HepG2 (cell line): Measurements from ENCODE around the gene GSTM2. TPM values are rescaled to one million over a fixed set of nuclear protein-coding genes. Genes with fewer than 3 reads are reported as not detected.

ENCODE experiments used
- CCAR2 ChIP-seq: fragments of 200-400 bp; formaldehyde crosslinking; optimal IDR thresholded peaks from 2 replicates; pipeline ENCODE3; 2018; ENCODE audit warnings: low read depth, mild to moderate bottlenecking, low read length, moderate library complexity
- HDAC2 ChIP-seq: sonication (generic); formaldehyde crosslinking; IDR thresholded peaks from 2 replicates; pipeline ENCODE4 v1.4.0; 2020; ENCODE audit warnings: missing genetic modification reagents
- HIVEP1 ChIP-seq: sonication (generic); formaldehyde crosslinking; IDR thresholded peaks from 2 replicates; pipeline ENCODE4 v1.4.0; 2020; ENCODE audit warnings: mild to moderate bottlenecking, missing genetic modification reagents
- IRF1 ChIP-seq: sonication (generic); formaldehyde crosslinking; IDR thresholded peaks from 2 replicates; pipeline ENCODE4 v1.4.0; 2020; ENCODE audit warnings: low read depth, mild to moderate bottlenecking, missing genetic modification reagents
- IRF9 ChIP-seq: sonication (generic); formaldehyde crosslinking; IDR thresholded peaks from 2 replicates; pipeline ENCODE4 v1.8.0; 2022; ENCODE audit warnings: missing genetic modification reagents, mild to moderate bottlenecking, borderline replicate concordance
- MAZ ChIP-seq, 2 experiments: sonication (generic) in 1 of 2; formaldehyde crosslinking in 1 of 2; IDR thresholded peaks; 2 replicates each; pipeline versions ENCODE4 v1.5.0 to v1.6.1; 2012 to 2020; ENCODE audit warnings: low read depth in 2 of 2, mild to moderate bottlenecking in 2 of 2, borderline replicate concordance in 1 of 2, improper control_type of control experiment in 1 of 2, low read length in 1 of 2, missing genetic modification reagents in 1 of 2, moderate library complexity in 1 of 2
- ONECUT2 ChIP-seq: sonication (generic); formaldehyde crosslinking; IDR thresholded peaks from 2 replicates; pipeline ENCODE4 v1.4.0; 2020; ENCODE audit warnings: missing genetic modification reagents
- POGK ChIP-seq: sonication (generic); formaldehyde crosslinking; conservative IDR thresholded peaks from 2 replicates; pipeline ENCODE4 v1.8.0; 2022; ENCODE audit warnings: mild to moderate bottlenecking, moderate library complexity, missing genetic modification reagents
- POLR2A ChIP-seq, 2 experiments: IDR thresholded peaks; 2 replicates each; pipeline ENCODE4 v1.6.1; 2011; ENCODE audit warnings: low read depth in 2 of 2, low read length in 2 of 2, mild to moderate bottlenecking in 1 of 2, moderate library complexity in 1 of 2; ENCODE audit not compliant: insufficient read depth in 1 of 2
- RXRA ChIP-seq: sonication (generic); formaldehyde crosslinking; IDR thresholded peaks from 2 replicates; pipeline ENCODE4 v1.5.1; 2020; ENCODE audit warnings: missing genetic modification reagents
- ZMYM2 ChIP-seq: sonication (generic); formaldehyde crosslinking; IDR thresholded peaks from 2 replicates; pipeline ENCODE4 v1.8.0; 2022; ENCODE audit warnings: mild to moderate bottlenecking, missing genetic modification reagents
- ZNF17 ChIP-seq: sonication (generic); formaldehyde crosslinking; IDR thresholded peaks from 2 replicates; pipeline ENCODE4 v1.5.0; 2020; ENCODE audit warnings: mild to moderate bottlenecking, missing genetic modification reagents
- ZNF746 ChIP-seq: sonication (generic); formaldehyde crosslinking; IDR thresholded peaks from 2 replicates; pipeline ENCODE4 v1.8.0; 2022; ENCODE audit warnings: mild to moderate bottlenecking, missing genetic modification reagents
- polyA plus RNA-seq, 8 experiments: library from polyadenylated mRNA; depleted of rRNA in 3 of 8; stranded (reverse) in 7 of 8; unstranded in 1 of 8; fragments of >200 nt; fragmentation: Illumina TruSeq in 4 of 8; extraction: Trizol in 4 of 8; gene quantifications; 2 replicates each; pipeline versions ENCODE4 v1.2.1 to v1.2.3, GENCODE V29; 2011 to 2016; ENCODE audit warnings: low read depth in 4 of 8, missing spikeins in 1 of 8, mixed read lengths in 1 of 8; ENCODE audit not compliant: insufficient read depth in 1 of 8
- total RNA-seq, 5 experiments: library from RNA; depleted of rRNA; stranded (reverse); fragments of >200 nt; fragmentation: Illumina TruSeq; extraction: Trizol; gene quantifications; 2 replicates each; pipeline ENCODE4 v1.2.3, GENCODE V29; 2016; ENCODE audit warnings: low read depth in 1 of 5
- TF ChIP-seq, protein P1 (sequence below): sonication (generic); formaldehyde crosslinking; IDR thresholded peaks from 2 replicates; pipeline ENCODE4 v1.4.0; 2020; ENCODE audit warnings: mild to moderate bottlenecking, missing genetic modification reagents
- TF ChIP-seq, protein P2 (sequence below): sonication (generic); formaldehyde crosslinking; IDR thresholded peaks from 2 replicates; pipeline ENCODE4 v1.5.0; 2020; ENCODE audit warnings: mild to moderate bottlenecking, missing genetic modification reagents, moderate library complexity

GSTM2 gene
- total and polyA plus RNA-seq, 2 of the 13 experiments (the other 11 are each of a cell fraction or from before 2014, with no cell fraction given) = 7.0 to 15.0 TPM

- TF ChIP-seq, protein P1, sequence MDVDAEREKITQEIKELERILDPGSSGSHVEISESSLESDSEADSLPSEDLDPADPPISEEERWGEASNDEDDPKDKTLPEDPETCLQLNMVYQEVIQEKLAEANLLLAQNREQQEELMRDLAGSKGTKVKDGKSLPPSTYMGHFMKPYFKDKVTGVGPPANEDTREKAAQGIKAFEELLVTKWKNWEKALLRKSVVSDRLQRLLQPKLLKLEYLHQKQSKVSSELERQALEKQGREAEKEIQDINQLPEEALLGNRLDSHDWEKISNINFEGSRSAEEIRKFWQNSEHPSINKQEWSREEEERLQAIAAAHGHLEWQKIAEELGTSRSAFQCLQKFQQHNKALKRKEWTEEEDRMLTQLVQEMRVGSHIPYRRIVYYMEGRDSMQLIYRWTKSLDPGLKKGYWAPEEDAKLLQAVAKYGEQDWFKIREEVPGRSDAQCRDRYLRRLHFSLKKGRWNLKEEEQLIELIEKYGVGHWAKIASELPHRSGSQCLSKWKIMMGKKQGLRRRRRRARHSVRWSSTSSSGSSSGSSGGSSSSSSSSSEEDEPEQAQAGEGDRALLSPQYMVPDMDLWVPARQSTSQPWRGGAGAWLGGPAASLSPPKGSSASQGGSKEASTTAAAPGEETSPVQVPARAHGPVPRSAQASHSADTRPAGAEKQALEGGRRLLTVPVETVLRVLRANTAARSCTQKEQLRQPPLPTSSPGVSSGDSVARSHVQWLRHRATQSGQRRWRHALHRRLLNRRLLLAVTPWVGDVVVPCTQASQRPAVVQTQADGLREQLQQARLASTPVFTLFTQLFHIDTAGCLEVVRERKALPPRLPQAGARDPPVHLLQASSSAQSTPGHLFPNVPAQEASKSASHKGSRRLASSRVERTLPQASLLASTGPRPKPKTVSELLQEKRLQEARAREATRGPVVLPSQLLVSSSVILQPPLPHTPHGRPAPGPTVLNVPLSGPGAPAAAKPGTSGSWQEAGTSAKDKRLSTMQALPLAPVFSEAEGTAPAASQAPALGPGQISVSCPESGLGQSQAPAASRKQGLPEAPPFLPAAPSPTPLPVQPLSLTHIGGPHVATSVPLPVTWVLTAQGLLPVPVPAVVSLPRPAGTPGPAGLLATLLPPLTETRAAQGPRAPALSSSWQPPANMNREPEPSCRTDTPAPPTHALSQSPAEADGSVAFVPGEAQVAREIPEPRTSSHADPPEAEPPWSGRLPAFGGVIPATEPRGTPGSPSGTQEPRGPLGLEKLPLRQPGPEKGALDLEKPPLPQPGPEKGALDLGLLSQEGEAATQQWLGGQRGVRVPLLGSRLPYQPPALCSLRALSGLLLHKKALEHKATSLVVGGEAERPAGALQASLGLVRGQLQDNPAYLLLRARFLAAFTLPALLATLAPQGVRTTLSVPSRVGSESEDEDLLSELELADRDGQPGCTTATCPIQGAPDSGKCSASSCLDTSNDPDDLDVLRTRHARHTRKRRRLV (CRISPR knock-in tag) = no peak
- TF ChIP-seq HDAC2 (CRISPR knock-in tag) (0 out of 2 replicates have a peak, but pooled peaks have one; percentile 36), POGK (CRISPR knock-in tag) (0 out of 2 replicates have a peak, but pooled peaks have one; percentile 38), HIVEP1 (CRISPR knock-in tag) (0 out of 2 replicates have a peak, but pooled peaks have one; percentile 36), POLR2A (IDR thresholded peaks at IDR 0.05; ENCODE audit: insufficient read depth in 1 of 2, low read depth in 2 of 2, low read length in 2 of 2) (no peak), CCAR2 (no peak), RXRA (CRISPR knock-in tag) (peak; percentile 39; the same call in 1 of the 2 replicates), ZMYM2 (peak; percentile 57; the same call in 1 of the 2 replicates), ONECUT2 (CRISPR knock-in tag) (no peak), IRF9 (CRISPR knock-in tag) (no peak), ZNF746 (no peak), ZNF17 (CRISPR knock-in tag) (no peak), MAZ (IDR thresholded peaks at IDR 0.05; ENCODE audit: borderline replicate concordance, low read depth, low read length) (0 out of 2 replicates have a peak, but pooled peaks have one; percentile 39), MAZ (CRISPR knock-in tag; IDR thresholded peaks at IDR 0.05; ENCODE audit: low read depth) (no peak), IRF1 (CRISPR knock-in tag) (no peak)
- TF ChIP-seq, protein P2, sequence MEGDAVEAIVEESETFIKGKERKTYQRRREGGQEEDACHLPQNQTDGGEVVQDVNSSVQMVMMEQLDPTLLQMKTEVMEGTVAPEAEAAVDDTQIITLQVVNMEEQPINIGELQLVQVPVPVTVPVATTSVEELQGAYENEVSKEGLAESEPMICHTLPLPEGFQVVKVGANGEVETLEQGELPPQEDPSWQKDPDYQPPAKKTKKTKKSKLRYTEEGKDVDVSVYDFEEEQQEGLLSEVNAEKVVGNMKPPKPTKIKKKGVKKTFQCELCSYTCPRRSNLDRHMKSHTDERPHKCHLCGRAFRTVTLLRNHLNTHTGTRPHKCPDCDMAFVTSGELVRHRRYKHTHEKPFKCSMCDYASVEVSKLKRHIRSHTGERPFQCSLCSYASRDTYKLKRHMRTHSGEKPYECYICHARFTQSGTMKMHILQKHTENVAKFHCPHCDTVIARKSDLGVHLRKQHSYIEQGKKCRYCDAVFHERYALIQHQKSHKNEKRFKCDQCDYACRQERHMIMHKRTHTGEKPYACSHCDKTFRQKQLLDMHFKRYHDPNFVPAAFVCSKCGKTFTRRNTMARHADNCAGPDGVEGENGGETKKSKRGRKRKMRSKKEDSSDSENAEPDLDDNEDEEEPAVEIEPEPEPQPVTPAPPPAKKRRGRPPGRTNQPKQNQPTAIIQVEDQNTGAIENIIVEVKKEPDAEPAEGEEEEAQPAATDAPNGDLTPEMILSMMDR (CRISPR knock-in tag) = peak; percentile 94
These were observed 24.2 kb upstream of the GSTM2 start (continued) for GRCh38 chr1:109643385-109644230.
